ENCODE data around the gene PCBP2.
"Not testable (repeated sequence)": the region's sequence is repeated elsewhere in the genome, so short reads cannot be mapped to it uniquely, and the experiment has no call there.

The PCBP2 gene

GRCh38 chr12:53472056-53472582 lies 20.2 kb downstream of the PCBP2 start:
- Histone ChIP-seq H3K36me3 (ENCODE audit: control insufficient read depth, insufficient read depth, low read length) (peaks cover 99% of the 10 kb centered on the region), H3K4me1 (ENCODE audit: control insufficient read depth, insufficient read depth, low read length, poor library complexity, severe bottlenecking) (peaks cover 5% of the 10 kb centered on the region), H3K27ac (ENCODE audit: low read depth, low read length, severe bottlenecking) (no peak overlapping the region), H3K9me3 (ENCODE audit: control insufficient read depth, low read length) (no peaks in the 10 kb centered on the region), H3K4me3 (ENCODE audit: extremely low read depth, insufficient read depth, low read length, poor library complexity, severe bottlenecking) (no peak overlapping the region)
- no CpG with 5 or more reads among the region's 1 CpG for WGBS, 2 experiments (ENCODE audit: insufficient coverage in 2 of 2)

DNA sequence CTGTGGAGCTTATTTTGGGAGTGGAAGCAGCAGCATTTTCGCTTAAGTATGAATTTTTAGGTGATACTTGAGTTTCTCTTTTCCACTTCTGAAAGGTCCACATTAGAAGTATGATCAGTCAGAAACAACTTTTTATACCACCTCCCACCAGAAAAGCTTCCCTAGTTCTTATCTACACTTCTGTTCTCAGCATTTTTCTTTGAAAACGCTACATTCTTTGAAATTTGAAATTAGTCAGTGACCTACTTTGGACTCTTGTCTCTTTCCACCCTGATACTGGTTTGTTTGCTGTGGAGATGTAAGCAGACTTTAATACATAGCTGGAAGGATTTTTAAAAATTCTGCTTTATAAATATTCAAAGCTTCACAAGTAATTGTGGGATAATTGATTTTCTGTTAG lies 22.2 kb downstream of the PCBP2 start:
- H3K27ac ChIP-seq (ENCODE audit: low read depth, low read length, severe bottlenecking): peak overlapping the region; percentile 3
- peaks cover 99% of the 10 kb centered on the region for H3K36me3 ChIP-seq (ENCODE audit: control insufficient read depth, insufficient read depth, low read length)
- no CpG with 5 or more reads among the region's 2 CpGs for WGBS, 2 experiments (ENCODE audit: insufficient coverage in 2 of 2)
- no peaks in the 10 kb centered on the region for H3K9me3 ChIP-seq (ENCODE audit: control insufficient read depth, low read length)
- H3K4me3 ChIP-seq (ENCODE audit: extremely low read depth, insufficient read depth, low read length, poor library complexity, severe bottlenecking): no peak overlapping the region
- H3K4me1 ChIP-seq (ENCODE audit: control insufficient read depth, insufficient read depth, low read length, poor library complexity, severe bottlenecking): peaks cover 5% of the 10 kb centered on the region

- Histone ChIP-seq H3K36me3 (ENCODE audit: control insufficient read depth, insufficient read depth, low read length) (peaks cover 99% of the 10 kb centered on the region), H3K4me1 (ENCODE audit: control insufficient read depth, insufficient read depth, low read length, poor library complexity, severe bottlenecking) (peaks cover 7% of the 10 kb centered on the region), H3K27ac (ENCODE audit: low read depth, low read length, severe bottlenecking) (no peak overlapping the region)
These were observed 22.9 kb downstream of the PCBP2 start for GRCh38 chr12:53474819-53475218.

DNA sequence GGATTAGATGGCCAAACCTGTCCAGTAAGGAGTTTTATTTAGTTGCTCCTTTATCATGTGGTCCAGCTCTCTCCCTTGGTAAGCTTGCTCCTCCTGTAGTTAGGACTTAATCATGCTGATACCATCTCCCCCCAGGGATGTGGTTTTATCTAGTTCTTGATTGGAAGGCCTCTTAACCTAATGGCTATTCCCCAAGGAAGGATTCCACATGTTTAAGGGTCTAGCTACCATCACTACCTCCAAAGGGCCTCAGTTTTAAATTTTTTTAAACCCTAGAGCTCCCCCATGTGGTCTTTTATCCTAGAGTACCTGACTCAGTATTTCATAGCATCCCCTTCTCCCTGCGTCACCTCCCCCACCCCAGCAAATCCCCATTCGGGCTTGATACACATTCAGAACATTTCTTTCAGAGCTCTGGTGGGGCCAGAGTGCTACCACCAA lies 24.9 kb downstream of the PCBP2 start:
- peaks cover 14% of the 10 kb centered on the region for H3K4me1 ChIP-seq (ENCODE audit: control insufficient read depth, insufficient read depth, low read length, poor library complexity, severe bottlenecking)
- H3K36me3 ChIP-seq (ENCODE audit: control insufficient read depth, insufficient read depth, low read length): peaks cover 100% of the 10 kb centered on the region
- H3K9me3 ChIP-seq (ENCODE audit: control insufficient read depth, low read length): no peaks in the 10 kb centered on the region
- WGBS, 2 experiments (ENCODE audit: insufficient coverage in 2 of 2): 75 to 82% methylated on average over 2 of the region's 2 CpGs
- no peak overlapping the region for H3K4me3 ChIP-seq (ENCODE audit: extremely low read depth, insufficient read depth, low read length, poor library complexity, severe bottlenecking)
- H3K27ac ChIP-seq (ENCODE audit: low read depth, low read length, severe bottlenecking): no peak overlapping the region

More at GRCh38 chr12:53474819-53475218, 22.9 kb downstream of the PCBP2 start:
- Histone ChIP-seq H3K9me3 (ENCODE audit: control insufficient read depth, low read length) (no peaks in the 10 kb centered on the region), H3K4me3 (ENCODE audit: extremely low read depth, insufficient read depth, low read length, poor library complexity, severe bottlenecking) (no peak overlapping the region)
- WGBS, 2 experiments (ENCODE audit: insufficient coverage in 2 of 2): 95 to 96% methylated on average over 8 to 11 of the region's 13 CpGs

- Histone ChIP-seq H3K4me3 (ENCODE audit: extremely low read depth, insufficient read depth, low read length, poor library complexity, severe bottlenecking) (no peak overlapping the region), H3K27ac (ENCODE audit: low read depth, low read length, severe bottlenecking) (peak overlapping the region; percentile 45), H3K4me1 (ENCODE audit: control insufficient read depth, insufficient read depth, low read length, poor library complexity, severe bottlenecking) (peaks cover 12% of the 10 kb centered on the region), H3K9me3 (ENCODE audit: control insufficient read depth, low read length) (no peaks in the 10 kb centered on the region), H3K36me3 (ENCODE audit: control insufficient read depth, insufficient read depth, low read length) (peaks cover 99% of the 10 kb centered on the region)
- WGBS, 2 experiments (ENCODE audit: insufficient coverage in 2 of 2): 80% methylated on average over 1 of the region's 1 CpG; no CpG with 5 or more reads in 1 of the 2 experiments
These were observed 27.0 kb downstream of the PCBP2 start for GRCh38 chr12:53478865-53479264.

GRCh38 chr12:53479331-53479730 lies 27.4 kb downstream of the PCBP2 start:
- 100% methylated on average over 1 to 2 of the region's 5 CpGs for WGBS, 2 experiments (ENCODE audit: insufficient coverage in 2 of 2)
- Histone ChIP-seq H3K9me3 (ENCODE audit: control insufficient read depth, low read length) (no peaks in the 10 kb centered on the region), H3K36me3 (ENCODE audit: control insufficient read depth, insufficient read depth, low read length) (peaks cover 99% of the 10 kb centered on the region), H3K27ac (ENCODE audit: low read depth, low read length, severe bottlenecking) (peak overlapping the region; percentile 45), H3K4me3 (ENCODE audit: extremely low read depth, insufficient read depth, low read length, poor library complexity, severe bottlenecking) (no peak overlapping the region), H3K4me1 (ENCODE audit: control insufficient read depth, insufficient read depth, low read length, poor library complexity, severe bottlenecking) (peaks cover 9% of the 10 kb centered on the region)

- no peak overlapping the region for H3K4me3 ChIP-seq (ENCODE audit: extremely low read depth, insufficient read depth, low read length, poor library complexity, severe bottlenecking)
- no peaks in the 10 kb centered on the region for H3K9me3 ChIP-seq (ENCODE audit: control insufficient read depth, low read length)
- H3K4me1 ChIP-seq (ENCODE audit: control insufficient read depth, insufficient read depth, low read length, poor library complexity, severe bottlenecking): peaks cover 9% of the 10 kb centered on the region
- peaks cover 95% of the 10 kb centered on the region for H3K36me3 ChIP-seq (ENCODE audit: control insufficient read depth, insufficient read depth, low read length)
- H3K27ac ChIP-seq (ENCODE audit: low read depth, low read length, severe bottlenecking): peak overlapping the region; percentile 47
- WGBS, 2 experiments (ENCODE audit: insufficient coverage in 2 of 2): 89 to 94% methylated on average over 3 to 5 of the region's 12 CpGs
These were observed 28.9 kb downstream of the PCBP2 start for GRCh38 chr12:53480491-53481442.

- H3K27ac ChIP-seq (ENCODE audit: low read depth, low read length, severe bottlenecking): peak overlapping the region; percentile 3
- 93 to 95% methylated on average over 6 of the region's 6 CpGs for WGBS, 2 experiments (ENCODE audit: insufficient coverage in 2 of 2)
- H3K4me1 ChIP-seq (ENCODE audit: control insufficient read depth, insufficient read depth, low read length, poor library complexity, severe bottlenecking); H3K4me3 ChIP-seq (ENCODE audit: extremely low read depth, insufficient read depth, low read length, poor library complexity, severe bottlenecking); H3K9me3 ChIP-seq (ENCODE audit: control insufficient read depth, low read length): not testable (repeated sequence)
- H3K36me3 ChIP-seq (ENCODE audit: control insufficient read depth, insufficient read depth, low read length): peaks cover 95% of the 10 kb centered on the region
These were observed 29.6 kb downstream of the PCBP2 start for GRCh38 chr12:53481458-53481857.

- 97 to 100% methylated on average over 5 to 6 of the region's 9 CpGs for WGBS, 2 experiments (ENCODE audit: insufficient coverage in 2 of 2)
- Histone ChIP-seq H3K4me1 (ENCODE audit: control insufficient read depth, insufficient read depth, low read length, poor library complexity, severe bottlenecking) (peaks cover 9% of the 10 kb centered on the region), H3K27ac (ENCODE audit: low read depth, low read length, severe bottlenecking) (peak overlapping the region; percentile 16), H3K9me3 (ENCODE audit: control insufficient read depth, low read length) (no peaks in the 10 kb centered on the region), H3K4me3 (ENCODE audit: extremely low read depth, insufficient read depth, low read length, poor library complexity, severe bottlenecking) (no peak overlapping the region), H3K36me3 (ENCODE audit: control insufficient read depth, insufficient read depth, low read length) (peaks cover 92% of the 10 kb centered on the region)
These were observed 30.2 kb downstream of the PCBP2 start for GRCh38 chr12:53481939-53482586.

GRCh38 chr12:53482626-53483168 lies 30.8 kb downstream of the PCBP2 start:
- no peak overlapping the region for H3K4me3 ChIP-seq (ENCODE audit: extremely low read depth, insufficient read depth, low read length, poor library complexity, severe bottlenecking)
- 94 to 99% methylated on average over 10 to 16 of the region's 18 CpGs for WGBS, 2 experiments (ENCODE audit: insufficient coverage in 2 of 2)
- no peaks in the 10 kb centered on the region for H3K9me3 ChIP-seq (ENCODE audit: control insufficient read depth, low read length)
- peak overlapping the region; percentile 23 for H3K27ac ChIP-seq (ENCODE audit: low read depth, low read length, severe bottlenecking)
- peaks cover 9% of the 10 kb centered on the region for H3K4me1 ChIP-seq (ENCODE audit: control insufficient read depth, insufficient read depth, low read length, poor library complexity, severe bottlenecking)
- H3K36me3 ChIP-seq (ENCODE audit: control insufficient read depth, insufficient read depth, low read length): peaks cover 88% of the 10 kb centered on the region

Measured in mesodermal cell (in vitro differentiated cells).